Measurements from ENCODE around the gene FAM163A.
"Not testable (repeated sequence)": the region's sequence is repeated elsewhere in the genome, so short reads cannot be mapped to it uniquely, and the experiment has no call there.

Gene FAM163A

DNA sequence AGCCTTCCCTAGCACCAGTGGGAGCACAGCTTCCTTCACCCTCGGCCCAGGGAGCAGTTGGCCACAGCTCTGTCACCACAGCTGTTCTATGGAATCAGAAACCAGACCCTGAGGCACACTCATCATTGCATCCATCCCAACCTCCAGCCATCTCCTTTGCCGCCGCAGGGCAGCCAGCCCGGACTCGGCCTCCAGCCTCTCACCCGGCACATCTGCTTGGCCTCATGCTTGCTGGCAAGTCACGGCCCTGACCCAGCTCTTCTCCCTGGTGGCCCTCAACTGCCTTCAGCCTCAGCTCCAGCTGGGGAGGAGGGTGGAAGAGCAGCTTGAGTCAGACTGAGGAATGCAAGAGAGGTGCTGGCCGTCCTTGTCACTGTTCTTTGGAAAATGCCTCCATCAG, 74.7 kb downstream of the FAM163A start:
- no peak for DNase-seq

DNA sequence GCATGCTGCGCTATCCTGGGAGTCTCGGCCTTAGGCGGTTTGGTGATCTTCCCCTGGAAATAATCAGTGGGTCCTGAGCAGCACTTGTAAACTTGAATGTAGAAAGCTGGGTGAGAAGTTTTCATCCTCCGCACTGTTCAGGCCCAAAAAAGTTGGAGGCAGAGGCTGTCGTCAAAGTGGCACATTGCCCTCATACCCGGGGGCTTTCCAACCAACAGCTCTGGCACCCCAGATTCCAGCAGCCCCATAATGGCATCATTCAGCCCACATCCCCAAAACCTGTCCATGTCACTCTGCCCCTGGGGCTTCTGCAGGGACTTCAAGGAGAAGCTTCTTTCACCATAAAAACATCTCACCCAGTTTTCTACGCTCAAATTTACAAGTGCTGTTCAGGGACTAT, 75.2 kb downstream of the FAM163A start:
- DNase-seq: no peak

- DNase-seq: no peak
Measured at GRCh38 chr1:179818743-179819173, 75.7 kb downstream of the FAM163A start.

DNA sequence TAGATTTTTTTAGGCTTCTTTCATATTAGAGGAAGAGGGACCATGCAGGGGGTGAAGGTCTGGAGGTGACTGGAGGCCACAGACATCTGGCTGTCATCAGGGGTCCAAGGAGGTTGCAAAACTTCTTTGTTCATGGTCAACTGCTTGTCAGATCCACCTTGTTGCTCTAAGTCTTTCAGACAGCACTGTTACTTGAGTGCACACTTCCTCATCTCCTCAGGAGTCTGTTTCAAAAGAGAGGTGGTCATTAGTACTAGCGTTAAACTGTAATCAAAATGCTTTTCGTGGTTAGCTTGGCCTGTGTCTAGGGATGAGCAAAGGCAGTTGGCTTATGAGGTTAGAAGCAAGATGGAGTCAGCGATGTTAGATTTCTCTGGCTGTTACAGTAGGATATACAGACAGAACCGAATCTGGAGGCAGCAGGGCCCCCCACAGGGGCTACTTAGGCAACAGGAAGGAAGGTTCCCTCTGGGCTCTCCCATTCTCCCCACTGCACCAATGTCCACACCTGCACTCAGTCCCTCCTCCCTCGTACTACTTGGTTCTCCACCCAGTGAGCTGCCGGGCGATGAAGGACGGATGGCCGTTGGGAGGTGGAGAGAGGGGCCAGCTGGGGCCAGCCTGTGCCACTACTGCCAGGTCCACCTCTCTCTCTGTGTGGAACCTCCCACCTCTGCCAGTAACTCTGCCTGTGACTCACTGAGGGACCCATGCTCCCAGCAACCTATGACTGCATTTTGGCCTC, 77.3 kb downstream of the FAM163A start:
- no peak for DNase-seq

DNA sequence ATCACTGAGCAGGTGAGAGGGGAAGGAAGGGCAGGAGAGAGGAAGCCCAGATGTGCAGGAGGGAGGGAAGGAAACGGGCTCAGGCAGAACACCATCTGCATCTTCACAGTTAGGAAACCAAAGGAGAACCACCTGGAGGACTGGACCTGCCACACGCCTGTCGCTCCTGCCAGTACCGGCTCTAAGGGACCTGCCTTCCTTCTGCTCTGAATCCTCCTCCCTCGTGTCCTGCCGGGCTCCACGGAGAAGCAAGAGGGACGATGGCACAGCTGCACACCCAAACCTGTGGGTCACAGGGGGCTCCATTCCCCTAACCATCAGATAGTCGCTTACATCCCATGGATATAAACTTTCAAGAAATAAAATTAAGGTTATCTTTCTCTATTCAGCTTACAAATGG, 78.4 kb downstream of the FAM163A start:
- DNase-seq: no peak

GRCh38 chr1:179822065-179822464, 79.0 kb downstream of the FAM163A start:
- DNase-seq: no peak

DNA sequence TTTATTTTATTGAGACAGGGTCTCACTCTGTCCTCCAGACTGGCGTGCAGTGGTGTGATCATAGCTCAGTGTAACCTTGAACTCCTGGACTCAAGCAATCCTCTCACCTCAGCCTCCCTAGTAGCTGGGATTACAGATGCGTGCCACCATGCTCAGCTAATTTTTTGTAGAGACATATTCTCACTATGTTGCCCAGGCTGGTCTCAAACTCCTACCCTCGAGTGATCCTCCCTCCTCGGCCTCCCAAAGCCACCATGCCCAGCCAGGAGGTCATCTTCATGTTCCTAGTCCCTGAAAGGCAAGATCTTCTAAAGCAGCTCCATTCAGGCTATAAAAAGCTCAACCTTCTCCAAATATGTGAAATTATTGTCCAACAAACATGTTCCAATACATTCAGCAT, 80.6 kb downstream of the FAM163A start:
- DNase-seq: no peak

GRCh38 chr1:179824265-179824664, 81.2 kb downstream of the FAM163A start:
- DNase-seq: no peak

DNA sequence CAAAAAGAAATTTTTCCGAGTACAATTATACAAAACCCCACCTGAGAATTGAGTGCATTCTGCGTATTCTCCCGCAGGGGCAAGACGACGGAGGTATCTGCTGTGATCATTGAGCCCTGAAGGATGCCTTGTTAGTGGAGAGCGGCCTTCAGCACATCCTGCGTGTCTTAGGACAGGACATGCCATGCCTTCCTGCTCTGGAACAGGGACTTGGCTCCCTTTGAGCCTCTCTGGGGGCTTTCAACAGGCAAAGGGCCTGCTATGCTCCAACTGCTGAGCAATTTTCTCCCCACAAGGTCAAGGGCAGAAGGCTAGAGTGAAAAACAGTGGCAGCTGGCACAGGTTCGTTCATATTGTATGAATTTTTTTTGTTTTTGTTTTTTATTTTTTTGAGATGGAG, 82.1 kb downstream of the FAM163A start:
- no peak for DNase-seq

DNA sequence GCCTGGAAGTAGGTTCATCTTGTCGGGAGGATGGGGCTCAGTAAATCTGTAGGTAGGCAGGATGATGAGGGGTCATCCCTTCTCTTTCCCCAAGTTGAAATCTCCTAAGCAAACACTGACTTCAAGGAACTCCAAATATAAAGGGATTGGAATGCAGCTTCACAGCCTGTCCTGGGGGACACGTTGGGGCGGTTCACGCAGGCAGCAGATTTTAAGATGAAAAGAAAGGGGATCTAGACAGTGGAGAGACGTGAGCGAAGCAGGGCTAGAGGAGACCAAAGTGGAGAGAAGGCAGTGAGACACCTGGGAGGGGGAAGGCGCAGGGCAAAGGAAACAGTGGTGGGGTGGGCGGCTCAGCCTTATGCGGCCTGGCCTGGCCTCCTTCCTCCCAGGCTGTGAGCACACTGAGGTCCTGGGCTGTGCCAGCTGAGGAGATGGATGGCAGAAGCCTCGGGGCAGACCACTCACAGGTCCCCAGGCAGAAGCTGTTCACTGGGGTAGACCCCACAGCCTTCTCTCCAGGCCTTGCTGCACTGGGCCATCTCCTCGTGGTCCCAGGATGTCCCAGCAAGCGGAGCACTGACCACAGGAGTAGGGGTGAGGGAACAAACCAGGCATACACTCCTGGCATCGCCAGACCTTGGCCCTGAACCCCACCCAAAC, 82.8 kb downstream of the FAM163A start:
- DNase-seq: no peak

- no peak for DNase-seq
Measured at GRCh38 chr1:179826626-179827280, 83.7 kb downstream of the FAM163A start.

DNA sequence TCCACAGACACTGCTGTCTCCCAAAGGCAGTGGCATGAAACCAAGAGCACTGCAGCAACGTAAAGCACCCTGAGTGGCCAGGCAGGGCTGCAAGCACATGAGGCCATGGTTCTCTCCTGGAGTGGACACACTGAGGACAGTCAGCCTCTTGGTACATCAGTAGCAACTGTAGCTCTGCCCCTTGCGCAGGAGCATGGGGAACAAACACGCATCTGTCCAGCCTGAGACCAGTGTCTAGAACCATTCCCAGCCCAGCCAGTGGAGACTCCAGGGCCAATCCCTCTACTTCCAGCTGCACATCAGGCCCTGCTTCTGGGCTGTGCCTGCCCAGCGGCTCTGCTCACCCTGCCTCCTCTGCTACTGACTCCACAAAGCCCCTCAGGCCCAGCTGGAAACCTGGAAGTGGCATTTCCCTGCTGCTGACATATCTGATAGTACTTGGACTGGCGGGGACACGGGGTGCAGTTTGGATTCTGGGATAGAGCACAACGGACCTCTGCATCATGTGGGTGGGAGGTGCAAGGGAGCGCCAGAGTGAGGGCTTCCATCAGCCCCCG, 85.5 kb downstream of the FAM163A start:
- DNase-seq: no peak

GRCh38 chr1:179831225-179831624, 88.1 kb downstream of the FAM163A start:
- DNase-seq: no peak

DNA sequence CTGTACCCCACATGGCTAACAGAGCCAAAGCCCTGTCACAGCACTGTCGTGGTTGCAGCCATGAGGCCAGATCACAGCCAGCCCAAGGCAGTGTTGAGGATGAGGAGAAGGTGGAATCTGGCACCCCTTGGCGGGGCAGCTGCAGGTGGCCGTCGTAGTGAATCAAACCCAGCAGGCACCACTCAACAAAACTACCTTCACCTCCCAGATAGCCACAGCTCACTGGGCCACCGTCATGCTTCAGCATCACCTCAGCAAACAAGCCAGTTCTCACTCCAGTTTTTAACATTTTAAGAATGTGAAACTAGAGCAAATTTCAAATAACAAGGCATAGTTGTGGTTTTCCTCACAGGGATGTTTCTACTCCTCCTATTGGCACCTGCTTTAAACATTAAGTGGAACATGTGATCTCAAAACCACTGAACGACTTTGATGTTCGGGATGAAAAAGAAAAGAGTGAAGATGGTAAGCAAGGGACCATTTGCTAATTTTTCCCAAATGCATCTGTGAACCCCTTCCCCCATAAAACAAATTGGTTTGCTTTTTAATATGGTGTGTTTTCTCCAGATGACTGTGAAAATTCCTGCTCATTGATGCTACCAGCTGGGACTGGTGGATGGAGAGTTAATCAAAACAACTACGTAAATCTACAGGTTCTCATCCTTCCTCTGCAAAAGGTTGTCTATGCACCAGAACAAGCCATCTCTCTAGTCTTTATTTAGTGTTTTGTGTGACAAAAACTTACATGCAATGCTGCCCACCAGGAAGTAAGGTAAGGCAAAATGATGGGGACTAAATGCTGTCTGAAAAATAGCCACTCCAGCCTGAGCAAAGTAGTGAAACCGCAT, 89.0 kb downstream of the FAM163A start:
- no peak for DNase-seq

DNA sequence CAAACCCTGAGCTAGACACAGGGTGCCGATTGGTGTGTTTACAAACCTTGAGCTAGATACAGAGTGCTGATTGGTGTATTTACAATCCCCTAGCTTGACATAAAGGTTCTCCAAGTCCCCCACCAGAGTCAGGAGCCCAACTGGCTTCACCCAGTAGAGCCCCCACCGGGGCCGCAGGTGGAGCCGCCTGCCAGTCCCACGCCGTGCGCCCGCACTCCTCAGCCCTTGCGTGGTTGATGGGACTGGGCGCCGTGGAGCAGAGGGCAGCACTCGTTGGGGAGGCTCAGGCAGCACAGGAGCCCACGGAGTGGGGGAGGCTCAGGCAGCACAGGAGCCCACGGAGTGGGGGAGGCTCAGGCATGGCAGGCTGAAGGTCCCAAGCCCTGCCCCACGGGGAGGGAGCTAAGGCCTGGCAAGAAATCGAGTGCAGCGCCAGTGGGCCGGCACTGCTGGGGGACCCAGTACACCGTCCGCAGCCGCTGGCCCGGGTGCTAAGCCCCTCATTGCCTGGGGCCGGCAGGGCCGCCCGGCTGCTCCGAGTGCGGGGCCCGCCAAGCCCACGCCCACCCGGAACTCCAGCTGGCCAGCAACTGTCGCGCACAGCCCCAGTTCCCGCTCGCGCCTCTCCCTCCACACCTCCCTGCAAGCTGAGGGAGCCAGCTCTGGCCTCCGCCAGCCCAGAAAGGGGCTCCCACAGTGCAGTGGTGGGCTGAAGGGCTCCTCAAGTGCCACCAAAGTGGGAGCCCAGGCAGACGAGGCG, 93.8 kb downstream of the FAM163A start:
- DNase-seq: not testable (repeated sequence)

GRCh38 chr1:179840107-179840506, 97.0 kb downstream of the FAM163A start:
- DNase-seq: no peak

- no peak for DNase-seq
Measured at GRCh38 chr1:179848233-179848632, 105.1 kb downstream of the FAM163A start.

DNA sequence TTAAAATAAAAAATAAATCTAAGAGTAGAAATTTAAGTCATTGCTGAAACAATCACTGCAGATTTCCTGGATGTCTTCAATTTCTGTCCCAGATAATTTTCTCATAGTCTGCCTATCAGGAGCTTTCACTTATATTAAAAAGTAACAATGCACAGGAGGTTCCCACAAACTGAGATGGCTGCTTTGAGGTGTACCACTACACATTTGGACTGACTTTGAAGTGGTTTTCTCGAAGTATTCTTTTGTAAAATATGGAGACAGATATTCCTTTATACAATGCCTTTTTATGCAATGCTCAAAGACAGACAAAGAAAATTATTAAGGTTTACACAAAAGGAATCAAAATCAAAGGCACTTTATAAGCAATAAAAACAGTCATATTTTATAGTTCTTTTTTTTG, 110.0 kb downstream of the FAM163A start:
- no peak for DNase-seq

GRCh38 chr1:179855831-179856230, 112.7 kb downstream of the FAM163A start:
- not testable (repeated sequence) for DNase-seq

DNA sequence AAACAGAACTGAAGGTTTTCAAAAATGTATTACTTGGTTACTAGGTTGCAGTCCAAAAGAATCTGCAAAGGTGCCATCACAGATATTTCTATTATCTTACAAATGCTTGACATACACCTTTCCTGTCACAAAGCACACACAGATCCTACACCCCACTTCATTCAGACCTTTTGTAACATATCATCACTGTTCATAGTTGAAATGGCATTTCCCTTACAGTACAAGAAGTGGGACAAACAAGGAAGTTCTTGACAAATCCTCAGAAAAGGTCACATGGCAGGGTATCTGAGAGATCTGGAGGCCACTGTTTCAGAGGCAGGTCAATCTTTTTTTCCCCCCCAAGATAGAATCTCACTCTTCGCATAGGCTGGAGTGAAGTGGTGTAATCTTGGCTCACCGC, 113.2 kb downstream of the FAM163A start:
- DNase-seq: no peak

GRCh38 chr1:179857009-179857408, 113.9 kb downstream of the FAM163A start:
- no peak for DNase-seq

- DNase-seq: no peak
Measured at GRCh38 chr1:179860652-179861051, 117.6 kb downstream of the FAM163A start.
